Measurements from ENCODE around the gene FCRLB.
"Not testable (repeated sequence)": the region's sequence is repeated elsewhere in the genome, so short reads cannot be mapped to it uniquely, and the experiment has no call there.

The FCRLB gene

DNA sequence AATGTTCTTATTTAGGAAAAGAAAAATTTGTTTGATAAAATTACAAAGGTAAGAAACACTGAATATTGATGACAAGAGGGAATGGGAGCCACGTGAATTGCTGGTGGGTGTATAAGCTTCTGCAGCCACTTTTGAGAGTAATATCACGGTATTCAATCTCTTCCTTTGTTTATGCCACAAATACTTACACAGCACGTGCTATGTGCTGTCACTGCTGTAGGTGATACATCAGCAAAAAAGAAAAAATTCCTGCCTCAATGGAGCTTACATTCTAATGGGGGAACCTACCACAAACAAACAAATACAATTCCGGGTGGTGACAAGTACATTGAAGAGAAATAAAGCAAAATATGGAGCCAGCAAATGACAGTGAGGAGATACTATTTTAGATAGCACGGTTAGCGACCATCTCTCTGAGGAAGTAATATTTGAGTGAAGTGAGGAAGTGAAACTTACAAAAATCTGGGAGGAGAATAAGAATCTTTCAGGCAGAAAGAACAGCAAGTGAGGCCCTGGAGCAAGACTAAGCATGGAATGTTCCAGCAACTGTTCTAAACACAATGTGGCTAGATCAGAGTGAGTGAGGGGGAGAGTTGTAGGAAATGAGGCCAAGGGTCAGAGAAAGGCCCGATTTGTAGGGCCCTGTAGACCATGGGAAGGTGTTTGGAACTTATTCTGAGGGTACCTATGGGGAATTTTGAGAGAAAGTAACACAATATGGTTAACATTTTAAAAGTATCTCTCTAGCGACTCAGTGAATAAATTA lies 2.6 kb upstream of the FCRLB start:
- H3K36me3 ChIP-seq (ENCODE audit: control insufficient read depth in 5 of 5, insufficient read depth in 5 of 5, low read length in 5 of 5) = no peaks in the 10 kb centered on the region
- no peak overlapping the region for H3K4me3 ChIP-seq (ENCODE audit: low read depth in 1 of 5, low read length in 5 of 5)
- no peak overlapping the region for H3K9ac ChIP-seq (ENCODE audit: low read length in 5 of 5)
- H3K4me1 ChIP-seq (ENCODE audit: control insufficient read depth in 5 of 5, insufficient read depth in 5 of 5, low read length in 5 of 5) = peaks cover 0 to 17% (median 0%) of the 10 kb centered on the region in 5 donors
- no peaks in the 10 kb centered on the region for H3K9me3 ChIP-seq (ENCODE audit: control insufficient read depth in 5 of 5, low read length in 5 of 5)
- no peak overlapping the region for H3K27ac ChIP-seq (ENCODE audit: low read depth, low read length)
- peaks cover 0 to 8% (median 0%) of the 10 kb centered on the region in 5 donors for H3K27me3 ChIP-seq (ENCODE audit: control insufficient read depth in 5 of 5, insufficient read depth in 4 of 5, low read length in 5 of 5)

DNA sequence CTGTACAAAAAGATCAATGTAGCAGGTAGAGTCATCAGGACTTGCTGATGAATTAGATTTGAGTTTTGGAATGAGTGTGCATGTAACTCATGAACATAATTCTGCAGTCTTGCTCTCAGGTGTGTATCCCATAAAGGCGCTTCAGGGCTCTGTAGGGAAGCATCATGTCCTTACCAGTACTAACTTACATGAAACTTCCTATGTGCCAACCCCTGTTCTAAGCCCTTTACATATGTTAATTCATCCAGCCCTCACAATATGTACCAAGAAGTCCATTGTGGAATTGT lies 2.1 kb upstream of the FCRLB start:
- peaks cover 0 to 8% (median 0%) of the 10 kb centered on the region in 5 donors for H3K27me3 ChIP-seq (ENCODE audit: control insufficient read depth in 5 of 5, insufficient read depth in 4 of 5, low read length in 5 of 5)
- no peak overlapping the region for H3K27ac ChIP-seq (ENCODE audit: low read depth, low read length)
- no peaks in the 10 kb centered on the region for H3K36me3 ChIP-seq (ENCODE audit: control insufficient read depth in 5 of 5, insufficient read depth in 5 of 5, low read length in 5 of 5)

DNA sequence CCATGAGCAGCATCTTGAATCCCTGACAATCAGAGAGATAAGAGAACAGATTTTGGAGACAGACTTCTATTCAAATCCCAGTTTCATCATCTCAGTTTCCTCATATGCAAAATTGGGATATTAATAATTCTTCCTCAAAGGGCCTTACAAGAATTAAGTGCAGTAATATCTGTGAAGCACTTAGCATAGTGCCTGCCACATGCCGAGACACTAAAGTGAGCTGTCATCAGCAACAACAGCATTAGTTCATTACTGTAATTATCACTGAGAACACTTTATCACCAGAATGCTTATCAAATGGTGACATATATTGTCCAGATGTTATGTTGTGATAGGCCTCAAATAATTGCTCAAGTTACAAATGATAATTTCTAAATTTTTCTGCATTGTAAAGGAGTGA lies 922 bp upstream of the FCRLB start:
- H3K9ac ChIP-seq (ENCODE audit: low read length in 5 of 5) = no peak overlapping the region
- no peak overlapping the region for H3K27ac ChIP-seq (ENCODE audit: low read depth, low read length)
- H3K4me3 ChIP-seq (ENCODE audit: low read depth in 1 of 5, low read length in 5 of 5) = no peak overlapping the region
- no peaks in the 10 kb centered on the region for H3K9me3 ChIP-seq (ENCODE audit: control insufficient read depth in 5 of 5, low read length in 5 of 5)
- peaks cover 0 to 8% (median 3%) of the 10 kb centered on the region in 5 donors for H3K27me3 ChIP-seq (ENCODE audit: control insufficient read depth in 5 of 5, insufficient read depth in 4 of 5, low read length in 5 of 5)
- peaks cover 0 to 17% (median 1%) of the 10 kb centered on the region in 5 donors for H3K4me1 ChIP-seq (ENCODE audit: control insufficient read depth in 5 of 5, insufficient read depth in 5 of 5, low read length in 5 of 5)
- H3K36me3 ChIP-seq (ENCODE audit: control insufficient read depth in 5 of 5, insufficient read depth in 5 of 5, low read length in 5 of 5) = no peaks in the 10 kb centered on the region

More for the DNA sequence above, 2.1 kb upstream of the FCRLB start:
- H3K9ac ChIP-seq (ENCODE audit: low read length in 5 of 5) = no peak overlapping the region
- H3K9me3 ChIP-seq (ENCODE audit: control insufficient read depth in 5 of 5, low read length in 5 of 5) = no peaks in the 10 kb centered on the region
- H3K4me1 ChIP-seq (ENCODE audit: control insufficient read depth in 5 of 5, insufficient read depth in 5 of 5, low read length in 5 of 5) = peaks cover 0 to 17% (median 0%) of the 10 kb centered on the region in 5 donors
- H3K4me3 ChIP-seq (ENCODE audit: low read depth in 1 of 5, low read length in 5 of 5) = no peak overlapping the region

DNA sequence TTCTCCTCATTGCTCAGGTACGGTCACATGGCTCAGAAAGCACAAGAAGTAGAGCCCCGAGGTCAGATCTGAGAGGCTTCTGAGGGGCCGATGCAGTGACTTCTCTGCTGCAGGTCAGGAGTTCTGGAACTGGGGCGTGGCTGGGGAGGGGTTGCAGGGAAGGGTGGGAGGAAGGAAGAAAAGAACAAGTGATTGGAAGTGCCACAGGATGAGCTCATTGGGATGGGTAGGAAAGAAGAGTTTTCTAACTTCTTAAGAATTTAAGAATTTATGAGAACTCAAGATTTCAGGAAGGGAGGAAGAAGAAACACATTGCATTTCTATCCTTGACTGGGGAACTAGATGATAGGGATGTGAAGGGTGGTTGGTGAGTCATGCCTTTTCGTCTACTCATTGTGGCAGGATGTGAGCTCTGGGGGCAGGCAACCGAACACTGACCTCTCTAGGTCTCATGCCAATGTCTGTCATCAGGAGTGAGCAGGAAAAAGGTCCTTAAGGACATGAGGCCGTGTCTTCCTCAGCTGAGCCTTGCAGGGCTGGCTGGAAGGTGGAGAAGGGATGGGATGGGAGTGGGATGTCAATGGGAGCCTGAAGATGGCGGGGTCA lies 497 bp downstream of the FCRLB start:
- H3K27ac ChIP-seq (ENCODE audit: low read depth, low read length) = no peak overlapping the region
- no peaks in the 10 kb centered on the region for H3K36me3 ChIP-seq (ENCODE audit: control insufficient read depth in 5 of 5, insufficient read depth in 5 of 5, low read length in 5 of 5)
- peaks cover 2 to 31% (median 13%) of the 10 kb centered on the region in 5 donors for H3K4me1 ChIP-seq (ENCODE audit: control insufficient read depth in 5 of 5, insufficient read depth in 5 of 5, low read length in 5 of 5)
- peaks cover 0 to 8% (median 3%) of the 10 kb centered on the region in 5 donors for H3K27me3 ChIP-seq (ENCODE audit: control insufficient read depth in 5 of 5, insufficient read depth in 4 of 5, low read length in 5 of 5)
- H3K4me3 ChIP-seq (ENCODE audit: low read depth in 1 of 5, low read length in 5 of 5) = no peak overlapping the region
- no peak overlapping the region for H3K9ac ChIP-seq (ENCODE audit: low read length in 5 of 5)
- H3K9me3 ChIP-seq (ENCODE audit: control insufficient read depth in 5 of 5, low read length in 5 of 5) = no peaks in the 10 kb centered on the region

DNA sequence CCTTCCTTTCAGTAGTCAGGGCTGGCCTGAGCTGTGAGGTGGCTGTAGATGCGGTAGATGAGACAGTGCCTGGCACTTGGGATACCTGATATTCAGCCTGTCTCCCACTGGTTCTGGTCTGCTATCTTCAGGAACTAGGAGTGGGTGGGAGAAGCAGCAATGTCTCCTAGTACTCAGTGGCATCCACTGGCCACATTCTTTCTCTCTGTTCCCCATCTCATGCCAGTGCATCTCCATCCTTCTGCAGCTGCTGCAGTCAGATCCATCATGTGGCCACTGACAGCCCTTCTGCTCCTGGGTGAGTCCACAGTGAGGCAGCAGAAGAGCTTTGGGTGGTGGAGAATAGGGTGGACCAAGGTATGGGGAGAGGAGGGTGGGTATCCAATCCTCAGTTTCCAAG lies 1.1 kb downstream of the FCRLB start:
- Histone ChIP-seq H3K9ac (ENCODE audit: low read length in 5 of 5) (no peak overlapping the region), H3K36me3 (ENCODE audit: control insufficient read depth in 5 of 5, insufficient read depth in 5 of 5, low read length in 5 of 5) (no peaks in the 10 kb centered on the region), H3K4me1 (ENCODE audit: control insufficient read depth in 5 of 5, insufficient read depth in 5 of 5, low read length in 5 of 5) (peaks cover 2 to 35% (median 17%) of the 10 kb centered on the region in 5 donors), H3K27me3 (ENCODE audit: control insufficient read depth in 5 of 5, insufficient read depth in 4 of 5, low read length in 5 of 5) (peaks cover 0 to 8% (median 3%) of the 10 kb centered on the region in 5 donors), H3K27ac (ENCODE audit: low read depth, low read length) (no peak overlapping the region), H3K9me3 (ENCODE audit: control insufficient read depth in 5 of 5, low read length in 5 of 5) (no peaks in the 10 kb centered on the region), H3K4me3 (ENCODE audit: low read depth in 1 of 5, low read length in 5 of 5) (no peak overlapping the region)

DNA sequence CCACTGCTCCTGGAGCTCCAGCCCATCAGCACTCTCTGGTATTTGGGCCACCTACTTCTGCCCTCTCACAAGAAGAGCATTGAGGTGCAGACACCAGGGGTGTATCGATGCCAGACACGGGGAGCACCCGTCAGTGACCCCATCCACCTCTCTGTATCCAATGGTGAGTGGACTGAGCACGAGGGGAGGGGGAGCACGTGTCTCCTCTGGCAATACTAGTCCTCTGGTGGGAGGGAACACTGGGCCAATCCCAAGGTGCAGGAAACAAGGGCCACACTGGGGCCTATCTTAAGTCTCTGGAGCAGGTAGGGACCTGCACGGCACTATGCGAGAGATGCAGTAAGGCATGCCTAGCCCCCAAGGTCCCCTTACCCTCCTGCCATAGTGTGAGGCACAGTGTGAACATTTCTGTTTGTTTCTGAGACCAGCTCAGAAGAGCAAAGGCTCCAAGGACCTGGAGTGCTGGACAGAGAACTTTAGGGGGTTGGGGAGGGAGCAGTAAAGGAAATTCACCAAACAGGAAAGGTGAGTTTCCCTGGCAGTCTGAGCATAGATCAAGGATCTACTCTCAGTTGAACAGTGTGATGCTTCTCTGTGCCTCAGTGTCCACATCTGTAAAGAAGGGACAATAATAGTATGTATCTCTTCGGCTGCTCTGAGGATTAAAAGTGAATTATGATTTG lies 2.3 kb downstream of the FCRLB start:
- Histone ChIP-seq H3K9me3 (ENCODE audit: control insufficient read depth in 5 of 5, low read length in 5 of 5) (no peaks in the 10 kb centered on the region), H3K27ac (ENCODE audit: low read depth, low read length) (no peak overlapping the region), H3K36me3 (ENCODE audit: control insufficient read depth in 5 of 5, insufficient read depth in 5 of 5, low read length in 5 of 5) (no peaks in the 10 kb centered on the region), H3K27me3 (ENCODE audit: control insufficient read depth in 5 of 5, insufficient read depth in 4 of 5, low read length in 5 of 5) (peaks cover 0 to 8% (median 3%) of the 10 kb centered on the region in 5 donors), H3K4me1 (ENCODE audit: control insufficient read depth in 5 of 5, insufficient read depth in 5 of 5, low read length in 5 of 5) (peaks cover 2 to 37% (median 21%) of the 10 kb centered on the region in 5 donors), H3K9ac (ENCODE audit: low read length in 5 of 5) (no peak overlapping the region), H3K4me3 (ENCODE audit: low read depth in 1 of 5, low read length in 5 of 5) (no peak overlapping the region)

DNA sequence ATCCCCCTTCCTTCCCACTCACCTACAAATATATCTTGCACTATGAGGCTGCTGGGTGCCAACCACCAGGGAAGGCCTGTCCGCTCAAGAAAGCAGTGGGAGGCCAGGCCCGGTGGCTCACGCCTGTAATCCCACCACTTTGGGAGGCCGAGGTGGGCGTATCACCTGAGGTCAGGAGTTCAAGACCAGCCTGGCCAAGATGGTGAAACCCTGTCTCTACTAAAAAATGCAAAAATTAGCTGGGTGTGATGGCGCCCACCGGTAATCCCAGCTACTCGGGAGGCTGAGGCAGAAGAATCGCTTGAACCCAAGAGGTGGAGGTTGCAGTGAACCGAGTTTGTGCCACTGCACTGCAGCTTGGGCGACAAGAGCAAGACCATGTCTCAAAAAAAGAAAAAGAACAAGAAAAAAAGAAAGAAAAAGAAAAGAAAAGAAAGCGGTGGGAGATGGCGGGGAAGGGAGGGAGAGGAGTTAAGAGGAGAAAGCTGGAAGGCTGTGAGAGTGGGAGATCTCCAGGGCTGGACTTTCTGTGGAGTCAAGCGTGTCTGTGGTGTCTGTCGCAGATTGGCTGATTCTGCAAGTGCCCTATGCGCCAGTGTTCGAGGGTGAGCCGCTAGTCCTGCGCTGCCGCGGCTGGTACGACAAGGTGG lies 4.0 kb downstream of the FCRLB start:
- H3K4me1 ChIP-seq (ENCODE audit: control insufficient read depth in 5 of 5, insufficient read depth in 5 of 5, low read length in 5 of 5) = peaks cover 2 to 28% (median 21%) of the 10 kb centered on the region in 5 donors
- H3K9ac ChIP-seq (ENCODE audit: low read length in 5 of 5) = peak overlapping the region in 2 of 5 donors; percentile 57 to 68
- H3K27me3 ChIP-seq (ENCODE audit: control insufficient read depth in 5 of 5, insufficient read depth in 4 of 5, low read length in 5 of 5) = not testable (repeated sequence)

DNA sequence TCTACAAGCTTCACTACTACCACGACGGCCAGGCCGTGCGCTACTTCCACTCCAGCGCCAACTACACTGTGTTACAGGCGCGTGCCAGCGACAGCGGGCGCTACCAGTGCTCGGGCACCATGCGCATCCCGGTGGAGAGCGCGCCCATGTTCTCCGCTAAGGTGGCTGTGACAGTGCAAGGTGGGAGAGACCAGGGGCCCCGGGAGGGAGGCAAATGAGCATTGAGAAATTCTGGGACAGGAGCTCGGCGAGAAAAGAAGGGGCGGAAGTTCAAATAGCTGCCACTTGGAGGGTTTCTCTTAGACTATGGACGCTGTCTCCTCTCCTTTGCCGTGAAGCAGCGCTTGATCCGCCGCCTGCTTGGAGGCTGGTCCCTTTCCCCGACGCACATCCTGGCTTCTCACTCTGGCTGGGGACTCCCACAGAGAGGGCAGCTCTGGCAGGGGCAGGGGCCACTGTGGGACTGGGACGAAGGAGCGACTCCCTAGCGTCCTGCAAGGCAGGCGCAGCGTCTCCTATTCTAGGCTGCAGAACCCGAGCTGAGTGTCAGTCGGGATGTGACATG lies 4.6 kb downstream of the FCRLB start:
- H3K36me3 ChIP-seq (ENCODE audit: control insufficient read depth in 5 of 5, insufficient read depth in 5 of 5, low read length in 5 of 5) = no peaks in the 10 kb centered on the region
- no peaks in the 10 kb centered on the region for H3K9me3 ChIP-seq (ENCODE audit: control insufficient read depth in 5 of 5, low read length in 5 of 5)
- peak overlapping the region; percentile 83 to 92 (median 85) for H3K4me3 ChIP-seq (ENCODE audit: low read depth in 1 of 5, low read length in 5 of 5)
- H3K27ac ChIP-seq (ENCODE audit: low read depth, low read length) = peak overlapping the region; percentile 46
- H3K4me1 ChIP-seq (ENCODE audit: control insufficient read depth in 5 of 5, insufficient read depth in 5 of 5, low read length in 5 of 5) = peaks cover 2 to 28% (median 21%) of the 10 kb centered on the region in 5 donors
- H3K9ac ChIP-seq (ENCODE audit: low read length in 5 of 5) = peak overlapping the region in 3 of 5 donors; percentile 22 to 68 (median 57)
- peaks cover 0 to 8% (median 3%) of the 10 kb centered on the region in 5 donors for H3K27me3 ChIP-seq (ENCODE audit: control insufficient read depth in 5 of 5, insufficient read depth in 4 of 5, low read length in 5 of 5)

More for the DNA sequence above, 4.0 kb downstream of the FCRLB start:
- H3K9me3 ChIP-seq (ENCODE audit: control insufficient read depth in 5 of 5, low read length in 5 of 5); H3K36me3 ChIP-seq (ENCODE audit: control insufficient read depth in 5 of 5, insufficient read depth in 5 of 5, low read length in 5 of 5): not testable (repeated sequence)
- Histone ChIP-seq H3K4me3 (ENCODE audit: low read depth in 1 of 5, low read length in 5 of 5) (peak overlapping the region; percentile 83 to 92 (median 85)), H3K27ac (ENCODE audit: low read depth, low read length) (peak overlapping the region; percentile 46)

DNA sequence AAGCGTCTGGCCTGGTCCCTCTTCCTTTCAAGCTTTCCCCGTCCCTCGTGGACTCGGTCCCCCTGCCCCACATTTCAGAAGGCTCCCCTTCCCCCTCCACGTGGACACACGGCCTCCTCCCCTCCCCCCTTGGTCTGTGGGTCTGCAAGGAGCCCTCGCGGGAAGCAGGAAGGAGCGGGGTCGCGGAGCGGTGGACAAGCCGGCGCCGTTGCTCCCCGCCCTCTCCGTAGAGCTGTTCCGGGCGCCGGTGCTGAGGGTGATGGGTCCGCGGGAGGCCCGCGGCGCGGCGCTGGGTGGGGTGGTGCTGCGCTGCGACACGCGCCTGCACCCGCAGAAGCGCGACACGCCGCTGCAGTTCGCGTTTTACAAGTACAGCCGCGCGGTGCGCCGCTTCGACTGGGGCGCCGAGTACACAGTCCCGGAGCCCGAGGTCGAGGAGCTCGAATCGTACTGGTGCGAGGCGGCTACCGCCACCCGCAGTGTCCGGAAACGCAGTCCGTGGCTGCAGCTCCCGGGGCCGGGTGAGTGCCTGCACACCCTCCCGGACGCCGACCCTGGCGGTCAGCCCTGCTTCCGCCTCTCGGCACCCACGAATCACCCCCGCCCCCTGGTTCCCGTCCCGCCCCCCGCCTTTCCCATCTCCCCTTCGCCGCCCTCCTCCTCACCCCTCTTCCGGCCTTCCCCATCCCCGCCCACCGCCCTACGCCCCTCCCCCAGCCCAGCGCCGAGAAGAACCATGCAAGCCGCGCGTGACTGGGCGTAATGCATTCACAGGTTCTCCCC lies 5.3 kb downstream of the FCRLB start:
- Histone ChIP-seq H3K9ac (ENCODE audit: low read length in 5 of 5) (peak overlapping the region in 3 of 5 donors; percentile 22 to 71 (median 71)), H3K27ac (ENCODE audit: low read depth, low read length) (peak overlapping the region; percentile 46), H3K4me1 (ENCODE audit: control insufficient read depth in 5 of 5, insufficient read depth in 5 of 5, low read length in 5 of 5) (peaks cover 2 to 28% (median 21%) of the 10 kb centered on the region in 5 donors), H3K9me3 (ENCODE audit: control insufficient read depth in 5 of 5, low read length in 5 of 5) (no peaks in the 10 kb centered on the region), H3K27me3 (ENCODE audit: control insufficient read depth in 5 of 5, insufficient read depth in 4 of 5, low read length in 5 of 5) (peaks cover 0 to 8% (median 3%) of the 10 kb centered on the region in 5 donors), H3K36me3 (ENCODE audit: control insufficient read depth in 5 of 5, insufficient read depth in 5 of 5, low read length in 5 of 5) (no peaks in the 10 kb centered on the region), H3K4me3 (ENCODE audit: low read depth in 1 of 5, low read length in 5 of 5) (peak overlapping the region; percentile 83 to 92 (median 85))

Data from subcutaneous abdominal adipose tissue (tissue), 5 donors.